Muscle of back (tissue), 11 donors: ENCODE results near the gene SLC35F1. TPM values are rescaled to one million over a fixed set of nuclear protein-coding genes. Genes with fewer than 3 reads are reported as not detected.
"Not testable (repeated sequence)": the region's sequence is repeated elsewhere in the genome, so short reads cannot be mapped to it uniquely, and the experiment has no call there.

Experiments
- DNase-seq, 3 donors: peaks; one replicate each; pipeline versions ENCODE4 v3.0.0 to v3.0.0-alpha.2; 2013
- polyA plus RNA-seq, 10 donors: library from polyadenylated mRNA; unstranded; fragments of 120-200 nt; gene quantifications; one replicate each; pipeline ENCODE4 v1.2.1, GENCODE V29; 2013; ENCODE audit not compliant: insufficient read length in 10 of 10

Gene SLC35F1
- polyA plus RNA-seq, 10 donors: 1.5 to 3.1 (median 2.1) TPM

DNA sequence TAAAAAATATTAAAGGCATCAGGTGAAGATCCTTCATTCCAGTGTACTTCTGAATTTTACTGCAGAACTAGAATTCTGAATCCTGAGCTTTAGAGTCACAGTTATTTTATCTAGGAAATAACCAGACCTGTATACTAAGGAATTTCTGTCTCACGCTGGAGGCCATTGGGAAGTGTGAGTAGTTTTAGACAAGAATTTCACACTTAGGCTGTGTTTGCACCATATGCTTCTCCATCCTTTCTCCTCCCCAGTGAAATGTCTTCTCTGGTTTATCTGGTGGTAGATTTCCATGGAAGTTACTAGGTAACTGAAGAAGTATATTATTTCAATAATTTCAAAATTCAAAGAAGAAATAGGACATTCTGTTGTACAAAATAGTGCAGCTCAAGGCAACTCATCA lies 83.1 kb downstream of the SLC35F1 start:
- DNase-seq: no peak

DNA sequence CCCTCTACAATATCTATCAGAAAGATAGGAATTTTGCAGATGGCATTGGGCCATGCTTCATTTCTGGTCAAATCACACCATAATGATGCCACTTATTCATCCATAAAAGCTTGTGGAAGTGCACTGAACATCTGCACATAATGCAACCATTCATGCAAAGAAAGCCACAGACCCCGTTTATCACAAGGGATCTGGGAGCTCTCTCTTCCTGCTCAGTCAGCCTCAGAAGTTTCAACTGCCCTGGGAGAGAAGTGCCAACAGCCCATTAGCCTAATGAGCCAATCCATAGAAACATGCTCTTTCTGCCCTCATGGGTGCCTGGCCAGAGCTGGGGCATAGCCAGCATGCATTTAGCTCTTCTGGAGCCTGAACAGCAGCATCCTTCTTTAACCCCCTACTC lies 85.8 kb downstream of the SLC35F1 start:
- DNase-seq: no peak

DNA sequence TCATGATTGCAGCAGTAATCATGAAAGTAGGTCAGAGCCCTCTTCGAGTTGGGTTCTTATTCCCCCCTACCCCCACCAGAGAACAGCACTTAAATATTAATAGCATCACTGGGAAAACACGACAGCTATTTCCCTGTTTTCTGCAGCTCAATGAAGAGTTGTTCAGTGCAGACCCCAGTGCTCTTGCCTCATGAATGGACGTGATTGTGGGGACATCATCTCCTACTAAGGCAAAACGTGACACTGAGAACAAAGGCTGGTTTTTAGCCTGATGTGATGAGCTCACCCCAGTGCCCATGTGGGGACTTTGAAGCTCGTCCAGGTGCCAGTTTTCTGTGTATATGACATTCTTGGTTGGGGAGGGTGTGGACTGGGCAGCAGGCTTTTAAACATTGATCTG lies 105.9 kb downstream of the SLC35F1 start:
- DNase-seq: peak in 1 of 3 donors; percentile 1

DNA sequence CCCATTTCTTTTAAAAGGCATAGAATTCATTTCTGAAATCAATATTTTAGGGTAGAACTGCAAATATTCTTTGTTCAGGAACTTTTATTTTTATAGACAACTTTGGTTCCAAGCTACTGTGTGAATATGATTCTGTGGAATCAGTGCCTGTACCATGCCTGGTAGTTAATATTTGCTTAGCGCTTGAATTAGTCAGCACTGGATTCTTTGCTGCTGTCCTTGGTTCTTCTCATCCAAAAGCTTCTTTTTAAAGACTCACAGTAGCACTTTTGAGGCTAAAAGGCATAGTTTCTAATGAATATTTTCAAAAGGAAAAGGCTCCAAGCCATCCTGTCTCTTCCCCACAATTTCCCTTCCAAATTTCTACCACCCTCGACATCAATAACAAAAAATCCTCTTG lies 109.5 kb downstream of the SLC35F1 start:
- DNase-seq: no peak

DNA sequence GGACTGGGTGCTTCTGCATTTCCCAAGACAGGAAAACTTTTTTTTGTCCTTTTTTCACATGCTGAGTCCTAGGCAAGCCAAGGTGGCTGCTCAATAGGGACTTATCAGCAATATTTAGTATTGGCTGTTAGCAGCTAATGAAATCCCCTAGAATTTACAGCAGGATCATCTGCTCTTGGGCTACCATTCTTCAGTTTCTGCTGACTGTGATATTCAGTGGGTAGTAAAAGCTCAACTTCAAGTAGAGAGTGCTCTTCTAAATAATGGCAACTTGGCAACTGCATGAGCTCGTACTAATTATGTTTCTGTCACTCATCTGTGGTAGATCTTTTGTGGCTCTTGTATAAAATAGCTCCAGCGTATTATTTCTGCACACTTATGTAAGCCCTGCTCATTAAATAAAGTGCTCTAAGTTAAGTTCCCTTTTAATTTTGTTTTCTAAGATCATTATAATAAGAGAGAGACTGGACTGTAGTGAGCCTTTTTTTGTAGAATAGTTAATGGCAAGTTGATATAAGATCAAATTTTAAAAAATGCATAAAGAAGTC lies 110.3 kb downstream of the SLC35F1 start:
- DNase-seq: no peak

DNA sequence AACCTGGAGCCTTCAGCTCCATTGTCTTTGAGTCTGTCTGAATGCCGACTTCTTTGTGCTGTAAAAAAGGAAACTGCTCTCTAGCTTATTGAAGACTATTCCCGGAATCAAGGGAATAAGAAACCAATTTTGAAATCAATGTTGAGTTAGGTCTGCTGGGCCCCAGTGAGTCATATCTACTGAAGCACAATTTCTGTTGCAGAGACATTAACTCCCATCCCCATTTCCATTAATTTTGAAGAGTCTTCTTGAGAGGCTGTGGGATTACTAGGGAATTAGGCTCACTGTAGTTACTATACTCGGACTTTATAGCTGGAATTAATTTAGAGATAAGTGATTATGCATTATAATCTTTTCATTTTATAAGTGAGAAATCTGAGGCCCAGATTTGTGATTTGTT lies 116.7 kb downstream of the SLC35F1 start:
- DNase-seq: no peak

DNA sequence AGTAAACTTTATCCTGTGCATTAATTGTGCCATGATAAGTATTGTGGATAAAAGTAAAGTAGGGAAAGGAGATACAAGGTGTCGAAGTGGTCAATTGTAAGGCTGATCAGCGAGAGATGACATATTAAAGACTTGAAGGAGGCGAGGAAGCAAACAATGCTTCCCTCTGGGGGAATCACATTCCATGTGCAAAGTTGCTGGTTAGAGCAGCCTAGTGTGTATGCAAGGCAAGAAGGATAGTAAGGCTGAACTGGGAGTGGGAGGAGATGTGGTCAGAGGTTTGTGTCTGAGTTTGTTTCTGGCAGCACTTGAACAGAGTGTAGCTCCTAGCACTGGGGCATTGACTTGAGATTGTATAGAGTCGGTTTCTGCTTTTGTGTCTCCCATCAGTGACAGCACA lies 122.9 kb downstream of the SLC35F1 start:
- DNase-seq: peak in 1 of 3 donors; percentile 2

DNA sequence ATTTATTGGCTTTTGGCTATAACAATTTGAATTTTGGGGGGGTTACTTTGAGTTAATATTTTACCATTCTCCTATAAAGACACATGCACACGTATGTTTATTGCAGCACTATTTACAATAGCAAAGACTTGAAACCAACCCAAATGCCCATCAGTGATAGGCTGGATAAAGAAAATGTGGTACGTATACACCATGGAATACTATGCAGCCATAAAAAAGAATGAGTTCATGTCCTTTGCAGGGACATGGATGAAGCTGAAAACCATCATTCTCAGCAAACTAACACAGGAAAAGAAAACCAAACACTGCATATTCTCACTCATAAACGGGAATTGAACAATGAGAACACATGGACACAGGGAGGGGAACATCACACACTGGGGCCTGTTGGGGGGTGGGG lies 130.4 kb downstream of the SLC35F1 start:
- DNase-seq: not testable (repeated sequence)

DNA sequence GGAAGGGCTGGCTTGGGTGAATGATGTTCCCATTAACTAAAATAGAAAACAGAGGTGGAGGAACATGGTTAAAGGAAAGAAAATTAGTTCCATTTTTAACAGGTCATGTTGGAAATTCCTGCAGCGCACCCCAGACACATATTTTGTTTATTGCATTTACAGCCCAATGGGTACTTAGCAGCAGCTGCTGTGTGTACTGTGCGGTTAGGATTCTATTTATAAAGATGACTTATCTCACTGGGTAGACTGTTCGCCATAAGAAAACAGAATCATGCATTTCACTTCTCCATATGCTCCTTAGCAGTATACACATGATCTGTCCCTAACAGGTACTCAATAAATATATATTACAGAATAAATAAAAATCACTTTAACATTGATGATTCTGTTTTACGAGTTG lies 135.8 kb downstream of the SLC35F1 start:
- no peak for DNase-seq

DNA sequence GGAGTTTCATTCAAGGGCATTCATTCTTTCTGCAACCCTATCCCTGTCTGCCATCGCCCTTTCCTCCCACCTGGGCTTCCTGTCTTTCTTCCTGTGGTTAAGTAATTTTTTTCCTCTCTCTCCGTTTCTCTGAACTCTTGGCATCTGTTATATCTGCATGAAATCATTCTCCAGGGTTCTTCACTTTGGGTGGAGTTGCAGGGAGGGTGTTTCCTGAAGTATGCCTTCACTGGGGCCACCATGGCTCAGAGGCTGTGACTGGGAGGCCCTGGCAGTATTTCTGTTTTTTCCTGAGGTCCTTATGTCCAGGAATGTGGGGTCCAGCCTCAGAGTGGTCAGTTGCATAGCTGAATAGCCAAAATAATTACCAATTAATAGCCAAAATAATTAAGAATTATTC lies 137.2 kb downstream of the SLC35F1 start:
- DNase-seq: no peak

DNA sequence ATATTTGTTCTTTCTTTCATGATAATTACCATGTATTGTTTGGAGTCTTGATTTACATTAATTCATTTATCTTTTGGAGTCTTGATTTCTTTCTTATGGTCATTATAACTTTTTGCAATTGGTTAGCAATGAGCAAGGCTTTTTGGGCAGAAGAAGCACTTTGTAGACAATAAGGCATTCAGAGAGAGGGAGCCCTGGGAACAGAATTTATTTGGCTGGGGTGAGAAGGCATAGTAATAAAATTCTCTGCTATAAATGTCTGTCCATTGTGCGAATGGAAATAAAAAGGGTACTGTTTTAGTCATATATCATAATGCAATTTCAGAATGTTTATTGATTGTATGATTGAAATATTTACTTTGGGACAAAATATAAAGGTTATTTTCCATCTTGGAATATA lies 147.0 kb downstream of the SLC35F1 start:
- no peak for DNase-seq

DNA sequence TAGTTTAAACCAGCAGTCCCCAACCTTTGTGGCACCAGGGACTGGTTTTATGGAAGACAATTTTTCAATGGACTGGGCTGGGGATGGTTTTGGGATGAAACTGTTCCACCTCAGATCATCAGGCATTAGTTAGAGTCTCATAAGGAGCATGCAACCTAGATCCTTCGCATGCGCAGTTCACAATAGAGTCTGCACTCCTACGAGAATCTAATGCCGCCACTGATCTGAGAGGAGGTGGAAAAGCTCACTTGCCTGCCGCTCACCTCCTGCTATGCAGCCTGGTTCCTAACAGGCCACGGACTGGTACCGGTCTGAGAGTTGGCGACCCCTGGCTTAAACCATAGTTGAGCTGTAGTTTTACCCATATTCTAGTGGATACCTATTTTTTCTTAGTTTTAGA lies 154.6 kb downstream of the SLC35F1 start:
- no peak for DNase-seq

DNA sequence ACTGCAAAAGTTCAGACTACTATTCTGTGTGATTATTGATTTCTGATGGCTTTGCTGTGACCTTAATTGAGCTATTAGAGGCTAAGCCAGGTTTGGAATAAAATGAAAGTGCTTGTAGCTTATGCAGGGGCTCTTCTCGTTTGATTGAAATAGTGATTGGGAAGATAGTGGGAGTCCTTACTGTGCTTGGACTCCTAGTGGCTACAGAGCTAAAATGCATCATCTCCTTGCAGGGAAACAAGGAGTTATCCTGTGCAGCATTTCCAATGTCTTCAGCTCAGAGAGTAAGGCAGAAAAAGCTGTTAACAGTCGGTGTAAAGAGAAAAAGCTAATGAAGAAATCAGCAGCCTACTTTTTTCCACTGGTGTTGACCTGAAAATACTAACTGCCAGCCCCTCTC lies 173.5 kb downstream of the SLC35F1 start:
- DNase-seq: no peak

DNA sequence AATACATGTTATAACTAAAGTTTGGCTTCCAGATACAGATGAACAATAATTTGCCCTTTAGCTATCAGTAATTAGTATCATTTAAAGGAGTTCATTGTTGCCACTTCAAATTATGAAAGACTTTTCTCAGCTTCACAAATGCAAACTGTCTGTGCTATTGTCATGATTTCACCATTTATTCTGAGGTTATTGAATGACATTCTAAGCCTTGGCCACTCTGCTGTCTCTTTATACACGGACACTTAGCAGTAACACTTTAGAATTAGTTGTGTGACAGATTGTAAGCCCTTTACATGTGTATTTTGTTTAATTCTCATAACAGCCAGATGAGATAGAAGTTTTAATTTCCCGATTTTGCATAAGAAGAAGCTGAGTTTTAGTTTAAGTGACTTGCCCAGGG lies 176.6 kb downstream of the SLC35F1 start:
- no peak for DNase-seq

DNA sequence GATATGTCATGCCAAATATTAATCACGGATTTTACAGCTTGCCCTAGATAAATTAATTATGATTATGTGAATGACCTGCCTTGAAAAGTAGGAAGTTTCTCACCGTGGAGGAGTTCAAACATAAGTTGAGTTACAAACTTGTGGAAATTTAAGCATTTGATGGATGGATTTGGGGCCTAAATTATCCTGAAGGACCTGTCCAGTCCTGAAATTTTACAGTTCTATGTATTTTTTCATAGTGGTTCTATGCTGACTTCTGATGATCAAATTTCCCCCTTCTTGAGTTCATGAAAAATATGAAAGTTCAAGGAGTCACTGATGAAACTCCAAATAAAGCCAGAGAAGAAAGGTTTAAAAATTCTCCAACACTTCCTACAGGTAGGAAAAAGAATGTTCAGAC lies 178.6 kb downstream of the SLC35F1 start:
- no peak for DNase-seq

DNA sequence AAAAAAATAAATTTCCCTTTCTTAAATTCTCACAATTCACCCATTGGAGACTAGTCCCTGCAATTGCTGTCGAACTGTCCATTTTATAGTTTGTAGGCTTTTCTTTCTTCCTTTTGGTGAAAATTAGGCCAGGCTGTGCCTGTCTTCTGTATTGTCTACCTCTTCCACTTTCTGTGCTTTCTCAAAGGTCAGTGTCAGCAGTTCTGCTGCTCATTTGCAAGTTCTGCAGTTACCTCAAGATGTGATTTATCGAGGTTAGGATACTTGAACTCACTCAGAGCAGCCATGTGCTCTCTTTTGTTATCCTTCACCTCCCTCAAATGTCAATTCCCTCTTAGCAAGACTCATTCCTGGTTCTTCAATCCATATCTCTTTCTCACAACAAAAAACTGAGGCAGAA lies 179.1 kb downstream of the SLC35F1 start:
- DNase-seq: no peak

DNA sequence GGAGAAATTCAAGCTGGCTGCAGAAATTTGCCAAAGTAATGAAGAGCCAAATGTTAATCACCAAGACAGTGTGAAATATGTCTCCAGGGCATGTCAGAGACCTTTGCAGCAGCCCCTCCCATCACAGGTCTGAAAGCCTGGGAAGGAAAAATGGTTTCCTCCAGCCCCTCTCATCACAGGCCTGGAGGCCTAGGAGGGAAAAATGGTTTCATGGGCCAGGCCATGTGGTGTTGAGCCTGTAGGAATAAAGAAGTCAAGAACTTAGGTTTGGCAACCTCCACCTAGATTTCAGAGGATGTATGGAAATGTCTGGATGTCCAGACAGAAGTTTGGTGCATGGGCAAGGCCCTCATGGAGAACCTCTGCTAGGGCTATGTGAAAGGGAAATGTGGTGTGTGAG lies 185.0 kb downstream of the SLC35F1 start:
- no peak for DNase-seq

DNA sequence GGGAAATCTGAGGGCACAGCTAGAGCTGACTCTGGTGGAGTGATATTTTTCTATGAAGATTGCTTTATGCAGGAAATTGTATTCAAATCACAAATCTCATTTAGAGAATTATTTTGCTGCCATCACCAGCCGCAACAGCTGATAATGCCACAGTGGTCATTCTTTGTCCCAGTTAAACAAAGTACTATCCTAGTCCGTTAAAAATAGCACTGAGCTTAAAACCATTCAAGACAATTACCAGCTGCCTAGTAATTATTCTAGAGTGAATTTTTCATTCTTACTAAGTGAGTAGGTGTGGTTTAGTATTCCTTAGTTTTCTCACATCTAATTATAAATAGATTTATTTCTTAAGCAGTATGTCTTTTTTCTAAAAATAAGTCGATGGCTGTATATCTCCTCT lies 190.5 kb downstream of the SLC35F1 start:
- no peak for DNase-seq

DNA sequence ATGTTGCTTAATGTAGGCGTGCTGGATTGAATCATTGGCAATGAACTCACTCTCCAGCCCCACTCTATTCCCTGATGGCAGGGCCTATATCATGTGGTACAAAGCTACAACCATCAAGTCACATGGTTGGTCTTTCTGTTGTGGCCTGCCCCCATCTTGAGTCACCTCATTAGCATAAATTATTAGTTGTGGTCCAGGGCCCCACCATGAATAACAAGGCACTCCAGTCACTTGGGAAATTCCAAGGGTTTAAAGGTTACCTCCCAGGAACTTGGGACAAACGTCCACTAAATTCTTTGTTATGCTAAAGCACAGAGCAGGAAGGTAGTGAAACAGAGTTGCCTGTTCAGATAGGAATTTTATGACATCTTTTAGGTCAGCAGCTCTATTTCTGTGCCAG lies 193.7 kb downstream of the SLC35F1 start:
- DNase-seq: no peak

DNA sequence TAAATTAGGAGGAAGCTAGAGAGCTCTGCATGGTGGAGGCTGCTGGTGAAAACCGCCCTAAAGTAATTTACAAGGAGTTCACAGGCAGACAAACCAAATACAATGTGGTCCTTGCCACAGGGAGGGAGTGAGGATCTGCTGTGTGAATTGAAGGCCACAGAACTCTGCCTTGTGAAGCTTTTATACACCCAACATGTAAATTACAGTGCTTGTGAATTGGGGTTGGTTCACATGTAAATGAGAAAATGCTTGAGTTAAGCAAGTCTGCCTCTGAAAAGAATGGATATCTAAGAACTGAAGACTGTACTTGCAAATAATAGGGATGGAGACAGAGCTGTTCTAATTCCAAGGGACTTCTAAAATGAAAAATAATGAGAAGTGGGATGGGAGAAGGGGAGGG lies 194.2 kb downstream of the SLC35F1 start:
- no peak for DNase-seq

DNA sequence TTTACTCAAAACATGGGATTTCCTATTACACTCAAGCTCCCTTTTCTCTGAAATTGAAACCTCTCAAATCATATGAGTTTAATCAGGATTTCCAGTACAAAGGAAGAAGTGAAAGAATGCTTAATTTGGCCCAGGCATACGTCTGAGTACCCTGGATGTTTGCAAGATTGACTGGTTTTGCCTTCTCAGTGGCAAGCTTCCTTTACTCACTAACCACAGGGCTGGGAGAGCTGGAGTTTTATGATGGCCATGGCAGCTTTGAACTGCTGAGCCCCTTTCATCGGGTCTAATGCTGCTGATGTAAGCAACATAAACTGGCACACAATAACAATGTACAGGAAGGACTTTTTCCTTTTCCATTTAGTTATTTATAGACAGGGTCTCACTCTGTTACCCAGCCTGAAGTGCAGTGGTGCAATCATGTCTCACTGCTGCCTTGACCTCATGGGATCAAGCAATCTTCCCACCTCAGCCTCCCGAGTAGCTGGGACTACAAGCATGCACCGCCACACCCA lies 194.8 kb downstream of the SLC35F1 start:
- DNase-seq: no peak

DNA sequence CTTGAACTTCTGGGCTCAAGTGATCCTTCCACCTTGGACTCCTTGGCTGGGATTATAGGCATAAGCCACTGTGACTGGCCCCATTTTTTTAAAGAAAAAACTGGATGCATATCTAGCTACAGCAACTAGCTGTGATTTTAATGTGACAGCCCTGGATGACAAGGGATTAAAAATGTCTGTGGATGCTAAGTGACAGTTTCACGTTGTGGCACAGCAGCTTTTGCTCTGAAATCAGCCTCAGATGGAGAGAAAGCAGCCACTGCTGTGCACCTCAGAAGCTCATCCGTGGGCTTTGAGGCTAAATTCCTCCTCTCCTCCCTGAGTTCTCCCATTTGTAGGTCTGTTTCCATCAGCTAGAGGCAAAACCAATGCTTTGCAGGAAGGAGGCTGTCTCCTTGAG lies 195.3 kb downstream of the SLC35F1 start:
- no peak for DNase-seq

DNA sequence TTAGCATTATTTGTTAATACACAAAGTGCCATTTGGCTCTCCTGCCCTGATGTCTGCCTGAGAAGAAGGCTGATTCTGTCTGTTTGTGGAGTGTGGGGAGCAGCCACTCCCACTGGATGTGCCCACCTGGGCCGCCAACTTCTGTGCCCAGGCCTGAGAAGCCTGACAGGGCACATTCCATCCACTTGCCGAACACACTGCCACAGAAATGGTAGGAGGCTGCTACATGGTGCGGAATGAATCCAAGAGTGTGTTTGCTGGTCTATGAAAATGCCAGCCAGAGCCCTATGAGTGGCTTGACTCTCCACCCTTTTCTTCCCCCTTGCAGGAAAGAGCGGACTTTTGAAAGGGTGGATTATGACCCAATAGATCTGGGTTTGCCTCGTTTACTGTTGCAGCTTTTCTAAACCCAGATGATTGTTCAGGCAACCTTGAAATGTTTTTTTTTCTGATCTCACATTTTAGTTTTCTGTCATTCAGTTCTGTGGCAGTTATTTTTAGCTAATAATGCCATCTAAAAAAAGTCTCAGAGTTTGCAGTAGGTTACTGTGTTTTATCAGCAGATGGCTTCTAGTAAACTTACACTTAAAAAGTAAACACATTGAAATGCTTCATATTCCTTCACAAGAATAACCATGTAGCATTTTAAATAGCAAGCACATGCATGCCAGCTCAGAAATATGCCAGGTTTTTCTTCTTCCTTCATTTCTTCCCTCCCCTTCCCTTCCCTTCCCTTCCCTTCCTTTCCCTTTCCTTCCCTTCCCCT lies 196.5 kb downstream of the SLC35F1 start:
- no peak for DNase-seq
